ENCODE results near the gene ANKRD33B.
"Not testable (repeated sequence)": the region's sequence is repeated elsewhere in the genome, so short reads cannot be mapped to it uniquely, and the experiment has no call there.

Gene ANKRD33B

GRCh38 chr5:10622810-10623209 is 58.9 kb downstream of the ANKRD33B start:
- DNase-seq, result no peak

GRCh38 chr5:10623305-10623910 is 59.5 kb downstream of the ANKRD33B start:
- no peak for DNase-seq

GRCh38 chr5:10624206-10624605 is 60.3 kb downstream of the ANKRD33B start:
- no peak for DNase-seq

DNA sequence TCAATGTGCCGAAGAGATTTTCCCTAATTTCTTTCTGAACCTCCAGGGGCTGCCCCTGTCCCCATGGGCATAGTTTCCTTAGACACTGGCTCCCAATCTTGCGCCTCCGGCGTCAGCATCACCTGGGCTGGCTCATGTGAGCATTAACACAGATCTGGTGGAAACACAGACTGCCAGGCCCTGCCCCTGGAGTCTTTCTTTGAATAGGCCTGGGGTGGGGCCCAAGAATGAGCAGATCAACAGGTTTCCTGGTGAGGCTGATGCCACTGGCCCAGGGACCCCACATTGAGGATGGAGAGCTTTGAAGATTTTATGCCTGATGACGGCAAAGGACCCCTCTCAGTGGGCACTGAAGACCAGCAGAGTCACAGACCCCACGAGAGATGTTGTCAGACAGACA is 60.8 kb downstream of the ANKRD33B start:
- DNase-seq, result no peak

DNA sequence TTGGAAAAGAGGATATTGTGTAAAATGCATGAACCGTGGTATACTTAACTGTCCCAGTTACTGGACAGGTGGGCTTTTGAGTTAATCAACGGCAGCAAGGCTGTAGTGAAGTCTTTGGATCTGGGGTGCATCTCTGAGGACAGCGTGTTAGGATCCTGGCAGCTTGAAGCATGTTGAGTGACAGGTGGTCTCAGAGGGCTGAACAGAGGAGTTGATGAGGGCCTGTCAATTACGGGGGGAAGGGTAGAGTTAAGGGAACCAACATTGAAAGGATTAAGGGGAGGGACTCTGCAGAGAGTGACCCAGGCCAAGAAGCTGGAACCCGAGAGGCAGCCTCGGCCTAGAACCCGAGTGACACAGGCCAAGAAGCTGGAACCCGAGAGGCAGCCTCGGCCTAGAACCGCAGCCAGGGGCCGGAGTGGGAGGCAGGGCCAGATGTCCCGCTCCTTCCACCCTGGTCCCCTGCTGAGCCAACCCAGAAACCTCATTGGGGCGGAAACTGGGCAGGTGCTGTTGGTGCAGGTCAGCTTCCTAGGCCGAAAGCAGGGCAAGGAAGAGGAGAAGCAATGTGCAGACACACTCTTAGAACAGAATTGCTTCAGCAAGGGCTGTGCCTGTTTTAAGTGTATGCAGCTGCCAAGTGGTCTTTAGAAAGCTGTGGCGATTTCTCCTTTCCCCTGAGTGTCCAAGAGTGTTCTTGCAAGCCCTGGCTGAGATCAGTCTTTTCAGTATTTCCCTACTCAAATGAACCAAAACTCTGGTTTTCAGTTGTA is 62.0 kb downstream of the ANKRD33B start:
- no peak for DNase-seq

DNA sequence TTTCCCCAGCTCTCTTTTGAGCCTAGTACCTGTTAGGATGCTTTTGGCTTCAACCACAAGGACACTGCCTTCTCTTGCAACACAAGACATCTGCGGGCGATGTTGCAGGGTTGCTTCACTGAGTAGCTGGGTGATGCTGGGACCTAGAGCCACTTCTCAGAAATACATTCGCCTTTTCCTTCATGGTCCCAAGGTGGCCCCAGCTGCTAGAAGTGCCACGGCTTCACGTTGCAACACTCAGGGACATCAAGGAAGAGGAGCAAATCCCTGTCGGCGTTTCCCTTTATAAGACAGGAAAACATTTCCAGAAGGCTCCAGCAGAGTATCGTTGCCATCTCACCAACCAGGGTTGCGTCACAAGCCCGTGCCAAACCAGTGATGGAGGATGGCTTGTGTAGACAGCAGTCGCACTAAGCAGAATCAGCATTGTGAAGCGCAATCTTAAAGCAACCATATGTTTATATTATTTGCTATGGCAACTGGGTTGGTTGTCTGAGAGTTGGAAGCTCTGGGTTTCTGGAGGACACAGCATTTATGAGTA is 62.7 kb downstream of the ANKRD33B start:
- no peak for DNase-seq

- no peak for DNase-seq
Observed at GRCh38 chr5:10627160-10627701, 63.4 kb downstream of the ANKRD33B start.

GRCh38 chr5:10628601-10629000 is 64.7 kb downstream of the ANKRD33B start:
- no peak for DNase-seq

- no peak for DNase-seq
Observed at GRCh38 chr5:10629682-10630081, 65.8 kb downstream of the ANKRD33B start.

DNA sequence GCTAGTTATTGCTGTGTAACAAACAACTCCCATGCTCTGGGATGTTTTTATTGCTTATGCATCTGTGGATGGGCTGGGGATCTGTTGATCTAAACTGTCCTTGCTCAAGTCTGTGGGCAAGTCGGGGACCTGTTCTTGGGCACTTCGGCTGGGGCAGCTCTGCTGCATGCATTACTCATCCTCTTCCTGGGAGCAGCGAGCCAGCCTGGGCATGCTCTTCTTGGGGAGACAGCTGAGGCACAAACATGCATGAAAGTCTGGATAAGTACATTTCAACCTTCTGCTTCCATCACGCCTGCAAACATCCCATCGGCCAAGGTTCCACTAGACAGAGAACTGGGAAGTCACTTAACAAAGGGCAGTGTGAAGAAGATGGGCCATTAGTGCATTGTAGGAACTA is 66.3 kb downstream of the ANKRD33B start:
- no peak for DNase-seq

DNA sequence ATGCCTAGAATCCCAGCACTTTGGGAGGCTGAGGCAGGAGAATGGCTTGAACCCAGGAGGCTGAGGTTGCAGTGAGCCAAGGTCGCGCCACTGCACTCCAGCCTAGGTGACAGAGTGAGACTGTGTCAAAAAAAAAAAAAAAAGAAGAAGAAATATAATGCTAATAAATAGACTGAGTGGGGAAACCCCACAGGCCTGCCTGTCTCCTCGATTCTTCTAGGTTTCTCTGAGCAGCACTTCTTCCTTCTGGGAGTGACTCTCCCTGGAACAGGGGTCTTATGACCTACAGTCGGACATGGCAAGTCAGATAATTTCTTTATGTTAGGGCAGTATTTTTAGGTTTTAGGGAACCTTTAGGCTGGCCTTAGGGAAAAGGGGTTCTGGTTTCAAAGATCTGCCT is 66.9 kb downstream of the ANKRD33B start:
- DNase-seq, result not testable (repeated sequence)

DNA sequence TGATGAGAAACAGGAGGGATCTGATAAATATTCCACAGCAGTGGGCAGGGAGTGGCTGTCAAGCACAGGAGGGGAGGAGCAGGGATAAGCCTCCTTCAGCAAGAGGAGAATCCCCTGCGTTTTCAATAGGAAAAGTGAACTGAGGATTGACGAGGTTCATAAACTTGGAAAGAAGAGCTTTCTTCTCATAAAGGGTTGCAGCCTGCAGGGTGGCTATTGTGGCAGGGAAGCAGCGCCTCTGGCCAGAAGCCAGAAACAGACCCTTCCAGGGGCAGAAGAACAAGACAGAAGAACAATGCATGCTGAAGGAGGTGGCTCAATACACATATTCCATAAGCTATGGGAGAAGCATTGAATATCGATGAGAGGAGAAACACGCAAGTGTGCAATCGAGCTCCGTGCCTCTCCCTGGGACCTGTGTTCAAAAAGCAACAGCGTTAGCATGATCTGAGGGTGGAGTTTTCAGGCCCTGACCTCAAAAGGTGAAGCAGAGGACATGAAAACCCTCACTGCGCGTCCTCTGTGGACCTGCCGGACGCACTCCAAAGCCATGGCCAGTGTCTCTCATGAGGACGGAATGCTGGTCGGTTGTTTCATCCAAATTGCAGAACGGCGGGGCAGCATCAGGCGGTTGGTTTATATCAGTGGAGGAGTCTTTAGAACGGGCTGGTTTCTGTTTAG is 67.6 kb downstream of the ANKRD33B start:
- no peak for DNase-seq

DNA sequence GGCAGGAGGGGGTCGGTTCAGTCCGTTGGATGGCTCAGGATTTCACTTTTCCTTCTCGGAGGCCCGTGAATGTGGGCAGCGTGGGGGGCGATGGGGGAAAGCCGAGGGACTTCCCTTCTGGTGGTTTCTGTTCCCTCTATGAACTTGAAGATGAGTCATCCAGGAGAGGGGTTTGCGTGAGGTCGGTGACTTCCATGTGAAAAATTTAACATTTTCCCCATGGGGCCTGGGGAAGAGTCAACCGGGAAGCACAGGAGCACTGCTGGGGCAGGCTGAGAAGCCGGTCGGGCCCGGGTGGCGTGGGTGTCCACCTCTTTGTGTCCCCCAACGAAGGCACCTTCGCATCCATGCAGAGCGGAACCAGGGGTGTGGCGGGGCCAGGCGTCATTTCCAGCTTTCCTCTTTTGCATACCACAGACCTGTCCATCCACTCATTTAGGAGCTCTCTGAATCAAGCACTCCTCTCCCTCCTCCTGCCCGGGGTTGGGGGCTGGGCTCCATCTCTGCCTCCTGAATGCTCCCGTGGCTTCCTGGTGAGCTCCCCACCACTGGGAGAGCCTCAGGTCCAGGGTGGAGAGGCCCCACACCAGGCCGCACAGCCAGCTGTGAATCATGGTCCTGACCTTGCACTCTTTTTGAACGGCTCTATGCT is 68.4 kb downstream of the ANKRD33B start:
- DNase-seq, result peak; percentile 59

- DNase-seq, result peak; percentile 45
Observed at GRCh38 chr5:10633271-10634049, 69.6 kb downstream of the ANKRD33B start.

DNA sequence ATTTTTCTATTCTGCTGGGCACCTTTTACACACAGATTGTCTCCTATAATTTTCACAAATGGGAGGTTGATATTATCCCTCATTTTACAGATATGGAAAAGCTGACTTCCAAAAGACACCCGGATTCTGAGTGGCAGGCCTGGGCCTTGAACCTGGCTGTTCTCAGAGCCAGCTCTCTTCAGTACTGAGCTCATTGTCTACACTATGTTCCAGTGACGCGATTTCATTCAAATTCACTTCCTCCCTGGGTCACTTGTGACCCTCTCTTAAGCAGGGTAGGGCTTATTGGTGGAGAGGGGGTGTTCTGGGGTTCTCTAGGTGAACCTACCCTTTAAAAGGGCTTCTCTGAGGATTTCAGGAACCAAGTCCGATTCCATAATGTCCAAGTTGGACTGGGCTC is 70.2 kb downstream of the ANKRD33B start:
- no peak for DNase-seq

DNA sequence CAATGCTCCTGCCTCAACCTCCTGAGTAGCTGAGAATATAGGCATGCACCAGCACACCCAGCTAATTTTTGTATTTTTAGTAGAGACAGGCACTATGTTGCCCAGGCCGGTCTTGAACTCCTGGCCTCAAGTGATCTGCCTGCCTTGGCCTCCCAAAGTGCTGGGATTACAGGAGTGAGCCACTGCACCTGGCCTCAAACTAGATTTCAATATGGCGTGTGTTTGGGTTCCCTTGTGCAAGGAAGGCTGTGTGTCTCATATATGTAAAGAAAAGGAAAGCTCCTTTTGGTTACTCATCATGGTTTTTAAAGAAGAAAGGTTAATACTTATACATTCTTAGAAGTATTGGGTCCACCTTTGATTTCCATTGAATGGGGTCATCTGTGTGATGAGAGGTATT is 70.7 kb downstream of the ANKRD33B start:
- no peak for DNase-seq

DNA sequence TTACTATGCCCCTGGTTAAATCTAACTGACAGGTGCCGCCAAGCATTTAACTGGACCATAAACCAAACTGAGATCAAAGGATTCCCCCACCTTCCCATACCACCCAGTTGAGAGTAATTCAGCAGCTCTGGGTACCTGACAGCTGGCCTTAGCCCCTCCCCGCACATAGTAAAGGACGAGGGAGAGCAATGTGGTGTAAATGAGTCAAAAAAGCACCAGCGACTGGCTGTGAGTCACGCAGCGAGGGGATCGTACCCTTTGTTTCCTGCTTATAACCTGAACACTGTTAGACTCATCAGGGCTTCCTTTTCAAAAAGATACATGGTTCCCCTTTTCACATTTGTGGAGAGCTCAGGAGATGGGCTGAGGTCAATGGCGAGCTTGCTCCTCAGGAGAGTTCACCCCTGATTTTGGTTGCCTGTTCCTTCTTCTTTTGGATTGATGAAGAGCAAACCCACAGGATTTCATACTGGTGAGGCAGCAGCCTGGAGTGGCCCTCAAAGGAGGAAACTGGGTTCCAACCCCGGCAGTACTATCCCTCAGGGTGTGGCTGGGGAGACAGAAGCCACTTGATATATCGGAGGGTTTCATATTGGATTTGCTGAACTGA is 71.5 kb downstream of the ANKRD33B start:
- DNase-seq, result peak; percentile 82

- DNase-seq, result peak; percentile 21
Observed at GRCh38 chr5:10635867-10636350, 72.0 kb downstream of the ANKRD33B start.

DNA sequence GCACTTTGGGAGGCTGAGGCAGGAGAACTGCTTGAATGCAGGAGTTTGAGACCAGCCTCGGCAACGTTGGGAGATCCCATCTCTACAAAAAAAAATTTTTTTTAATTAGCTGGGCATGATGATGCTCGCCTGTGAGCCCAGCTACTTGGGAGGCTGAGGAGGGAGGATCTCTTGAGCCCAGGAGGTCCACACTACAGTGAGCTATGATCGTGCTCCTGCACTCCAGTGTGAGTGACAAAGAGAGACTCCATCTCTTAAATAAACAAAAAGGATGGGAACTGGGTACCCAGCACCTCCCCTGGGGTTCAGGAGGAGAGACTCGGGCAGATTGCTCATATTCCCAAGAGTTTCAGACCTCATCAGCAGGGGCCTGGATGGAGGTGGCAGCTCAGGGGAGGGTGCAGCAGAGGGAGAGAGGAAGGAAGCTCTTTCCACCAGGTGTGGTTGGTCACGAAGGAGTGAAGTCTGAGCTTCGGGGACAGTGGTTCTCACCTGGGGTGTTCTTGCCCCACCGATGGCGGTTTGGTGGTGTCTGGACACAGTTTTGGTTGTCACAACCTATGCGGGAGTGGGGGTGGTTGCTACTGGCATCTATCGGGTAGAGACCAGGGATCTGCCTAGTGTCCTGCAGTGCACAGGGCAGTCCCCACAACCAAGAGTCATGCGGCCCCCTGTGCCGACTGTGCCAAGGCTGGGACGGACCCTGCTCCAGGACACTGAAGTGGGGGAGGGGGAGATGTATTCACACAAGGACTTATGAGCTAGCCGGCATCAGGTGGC is 72.7 kb downstream of the ANKRD33B start:
- DNase-seq, result no peak

DNA sequence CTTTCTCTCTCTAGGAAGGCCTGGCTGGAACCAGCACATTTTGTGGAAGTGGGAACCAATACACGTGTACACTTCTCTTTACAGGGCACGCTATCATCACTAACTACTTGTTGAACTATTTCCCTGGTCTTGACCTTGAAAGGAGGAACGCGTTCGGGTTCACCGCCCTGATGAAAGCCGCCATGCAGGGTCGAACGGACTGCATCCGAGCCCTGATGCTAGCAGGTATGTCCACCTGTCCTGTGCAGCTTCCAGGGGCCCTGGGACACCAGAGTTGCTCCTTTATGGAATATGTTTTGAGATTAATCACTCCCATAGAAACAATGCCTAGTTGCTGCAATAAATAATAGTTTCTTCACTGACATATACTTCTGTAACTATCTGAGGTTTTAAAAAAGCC is 74.1 kb downstream of the ANKRD33B start:
- DNase-seq, result no peak

GRCh38 chr5:10638723-10639122 is 74.9 kb downstream of the ANKRD33B start:
- not testable (repeated sequence) for DNase-seq

All from stimulated activated CD4-positive, alpha-beta T cell treated with anti-CD3 and anti-CD28 coated beads, Interleukin-4, amount 100 ng/mL, for 24 hours (primary cell).